Testis (tissue), 3 donors: ENCODE measurements around the gene OR51A4. TPM values are rescaled to one million over a fixed set of nuclear protein-coding genes. Genes with fewer than 3 reads are reported as not detected.
"Not testable (repeated sequence)": the region's sequence is repeated elsewhere in the genome, so short reads cannot be mapped to it uniquely, and the experiment has no call there.

ENCODE experiments used
- DNase-seq: peaks from one replicate; pipeline ENCODE4 v3.0.0-alpha.2; 2019
- H3K27ac ChIP-seq, 2 donors: fragments of 200-600 bp; sonication (generic); one replicate each; pipeline ENCODE4 v1.5.1; 2019
- H3K27me3 ChIP-seq: fragments of 200-600 bp; sonication (generic); one replicate; pipeline ENCODE4 v1.5.1; 2019
- H3K36me3 ChIP-seq: fragments of 200-600 bp; sonication (generic); one replicate; pipeline ENCODE4 v1.5.1; 2017; ENCODE audit warnings: low read depth; ENCODE audit errors: missing control alignments
- H3K4me1 ChIP-seq: fragments of 200-600 bp; sonication (generic); one replicate; pipeline ENCODE4 v1.5.1; 2019
- H3K4me3 ChIP-seq, 2 donors: fragments of 200-600 bp; sonication (generic); one replicate each; pipeline ENCODE4 v1.5.1; 2017 to 2019
- H3K9me3 ChIP-seq: fragments of 200-600 bp; sonication (generic); one replicate; pipeline ENCODE4 v1.5.1; 2017
- CTCF ChIP-seq, 3 experiments: fragments of 450-650 bp in 2 of 3; fragments of 200-600 bp in 1 of 3; sonication (generic) in 1 of 3; IDR thresholded peaks; one replicate each; pipeline ENCODE4 v1.5.1; 2016 to 2019; ENCODE audit warnings: antibody characterized with exemption in 3 of 3, mild to moderate bottlenecking in 2 of 3, moderate library complexity in 1 of 3
- POLR2A ChIP-seq: fragments of 450-650 bp; IDR thresholded peaks from one replicate; pipeline ENCODE4 v1.6.1; 2017; ENCODE audit warnings: antibody characterized with exemption, mild to moderate bottlenecking, moderate library complexity
- WGBS, 2 donors: methylation state at CpG; one replicate each; pipeline ENCODE4 v1.1.5; 2018; 5-methylcytosine and 5-hydroxymethylcytosine counted together
- intact Hi-C: fragments of 100-400 bp; cut with DNase I; formaldehyde crosslinking; loops from one replicate; pipeline ENCODE4 v1.15.1; 2023; ENCODE audit warnings: low total_unique reads
- polyA plus RNA-seq: library from polyadenylated mRNA; stranded (reverse); fragments of 350-450 nt; fragmentation: Illumina TruSeq; extraction: RNeasy Lipid Tissue Mini Kit (QIAGEN cat#74804); gene quantifications from one replicate; pipeline ENCODE4 v1.2.3, GENCODE V29; 2014; ENCODE audit warnings: low read depth, low replicate concordance; ENCODE audit not compliant: insufficient read depth
- total RNA-seq, 2 donors: library from RNA; depleted of rRNA; stranded (reverse); fragments of >200 nt; gene quantifications; one replicate each; pipeline ENCODE4 v1.2.3, GENCODE V29; 2016

Gene OR51A4
- total and polyA plus RNA-seq, 3 donors from 2014 or later: not detected

DNA sequence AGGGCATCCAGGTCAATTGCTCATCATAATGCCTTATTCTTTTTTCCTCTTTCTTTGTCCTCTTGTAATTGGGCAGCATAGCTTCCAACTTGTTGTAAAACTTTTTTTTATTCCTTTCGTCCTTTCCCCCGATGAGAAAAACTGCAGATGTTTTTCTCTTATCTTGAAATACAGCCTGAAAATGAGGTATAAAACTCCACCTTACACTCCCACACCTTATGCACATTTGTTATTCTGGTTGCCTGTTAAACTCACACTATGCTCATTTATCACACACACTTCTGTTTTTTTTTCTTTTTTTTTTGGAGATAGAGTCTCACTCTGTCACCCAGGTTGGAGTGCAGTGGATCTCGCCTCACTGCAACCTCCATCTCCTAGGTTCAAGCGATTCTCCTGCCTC is 10.0 kb upstream of the OR51A4 start:
- TF ChIP-seq POLR2A: no peak
- TF ChIP-seq CTCF (IDR thresholded peaks at IDR 0.05): no peak
- H3K27me3 ChIP-seq: no peaks in the 10 kb centered on the region
- 50 to 54% methylated on average over 4 of the region's 4 CpGs for WGBS, 2 donors
- no peaks in the 10 kb centered on the region for H3K9me3 ChIP-seq
- no peaks in the 10 kb centered on the region for H3K4me1 ChIP-seq
- no peak for DNase-seq
- no peak overlapping the region for H3K27ac ChIP-seq
- no peaks in the 10 kb centered on the region for H3K36me3 ChIP-seq
- intact Hi-C loops: no loop called here
- H3K4me3 ChIP-seq: no peak overlapping the region

- 77 to 86% methylated on average over 2 of the region's 2 CpGs for WGBS, 2 donors
- H3K4me3 ChIP-seq, DNase-seq, H3K4me1 ChIP-seq, H3K9me3 ChIP-seq, H3K36me3 ChIP-seq, intact Hi-C loops, H3K27ac ChIP-seq, H3K27me3 ChIP-seq: not testable (repeated sequence)
Observed at GRCh38 chr11:4955613-4956012, 8.2 kb upstream of the OR51A4 start, which contains the start of gene OR51A2. Gene OR51A2 (minus strand): TSS chr11:4955713. CDS start chr11:4955713, 0 bp downstream.

DNA sequence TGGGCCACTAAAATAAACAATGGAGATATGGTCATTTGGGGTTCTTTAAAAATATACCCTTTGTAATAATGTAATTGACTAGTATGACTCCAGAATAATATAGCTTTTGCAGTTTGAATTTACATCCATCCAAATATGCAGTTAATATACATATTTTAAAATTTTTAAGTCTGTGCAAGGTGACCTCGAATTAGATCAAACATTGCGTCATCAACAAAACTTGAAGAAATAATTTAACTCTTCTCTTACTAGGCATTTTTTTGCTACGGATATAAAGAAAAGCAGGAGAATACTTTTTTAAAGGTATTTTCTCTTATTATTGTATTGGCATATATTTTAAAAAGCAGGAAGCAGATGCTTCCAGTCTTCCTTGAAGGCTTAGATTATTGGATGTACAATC is 10.7 kb downstream of the OR51A4 start:
- H3K4me3 ChIP-seq: no peak overlapping the region
- 79 to 82% methylated on average over 3 of the region's 3 CpGs for WGBS, 2 donors
- intact Hi-C loops: no loop called here
- no peak overlapping the region for H3K27ac ChIP-seq
- DNase-seq: no peak
- no peak for TF ChIP-seq CTCF (IDR thresholded peaks at IDR 0.05)
- TF ChIP-seq POLR2A: no peak
- H3K36me3 ChIP-seq: no peaks in the 10 kb centered on the region
- H3K27me3 ChIP-seq: no peaks in the 10 kb centered on the region
- H3K4me1 ChIP-seq: no peaks in the 10 kb centered on the region
- H3K9me3 ChIP-seq: no peaks in the 10 kb centered on the region

- DNase-seq: no peak
- Histone ChIP-seq H3K27ac (no peak overlapping the region), H3K27me3 (no peaks in the 10 kb centered on the region), H3K4me1 (no peaks in the 10 kb centered on the region), H3K4me3 (no peak overlapping the region), H3K36me3 (no peaks in the 10 kb centered on the region), H3K9me3 (no peaks in the 10 kb centered on the region)
- 67 to 78% methylated on average over 4 of the region's 4 CpGs for WGBS, 2 donors
- intact Hi-C loops: no loop called here
- TF ChIP-seq CTCF (IDR thresholded peaks at IDR 0.05): no peak
- no peak for TF ChIP-seq POLR2A
Observed at GRCh38 chr11:4932751-4933150, 14.7 kb downstream of the OR51A4 start.

DNA sequence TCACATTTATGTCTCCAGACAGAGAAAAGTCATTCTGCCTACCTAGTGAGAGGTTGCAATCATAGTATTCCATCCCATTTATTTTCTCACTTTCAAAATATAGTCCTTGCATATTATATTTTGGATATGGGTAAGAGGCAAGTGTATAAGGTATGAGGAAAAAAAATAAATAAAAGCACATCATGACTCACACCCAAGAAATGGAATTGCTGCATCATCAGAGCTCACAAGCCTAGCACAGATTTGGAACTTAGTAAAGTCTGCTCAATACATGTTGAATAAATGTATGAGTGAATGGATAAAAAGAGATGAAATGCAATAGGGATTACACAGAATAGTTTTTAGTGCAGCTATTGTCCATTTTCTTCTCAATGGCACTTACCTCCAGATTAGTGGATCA is 20.8 kb downstream of the OR51A4 start:
- no peak for DNase-seq
- H3K27me3 ChIP-seq: no peaks in the 10 kb centered on the region
- no peak overlapping the region for H3K27ac ChIP-seq
- no peaks in the 10 kb centered on the region for H3K4me1 ChIP-seq
- no peaks in the 10 kb centered on the region for H3K36me3 ChIP-seq
- no peak overlapping the region for H3K4me3 ChIP-seq
- H3K9me3 ChIP-seq: no peaks in the 10 kb centered on the region
- intact Hi-C loops: no loop called here
- TF ChIP-seq POLR2A (no peak), CTCF (IDR thresholded peaks at IDR 0.05) (no peak)
